HG02571 (cell line): ENCODE measurements around the gene SMARCD2.
"Not testable (repeated sequence)": the region's sequence is repeated elsewhere in the genome, so short reads cannot be mapped to it uniquely, and the experiment has no call there.

Source experiments
- ATAC-seq: cut with Tn5 transposase; IDR thresholded peaks from one replicate; pipeline ENCODE4 v1.9.1; 2021; ENCODE audit warnings: mild to moderate bottlenecking, moderate library complexity; ENCODE audit not compliant: unreplicated experiment

Gene SMARCD2

GRCh38 chr17:63853260-63853659 lies 10.8 kb upstream of the SMARCD2 start:
- ATAC-seq, result no peak

GRCh38 chr17:63850401-63850800 lies 7.9 kb upstream of the SMARCD2 start:
- ATAC-seq, result no peak

- peak; percentile 71 for ATAC-seq
Observed at GRCh38 chr17:63848834-63849689, 6.6 kb upstream of the SMARCD2 start.

- no peak for ATAC-seq
Observed at GRCh38 chr17:63847525-63848249, 5.2 kb upstream of the SMARCD2 start.

GRCh38 chr17:63845509-63845908 lies 3.0 kb upstream of the SMARCD2 start:
- ATAC-seq, result no peak

- no peak for ATAC-seq
Observed at GRCh38 chr17:63843910-63844677, 1.6 kb upstream of the SMARCD2 start.

- not testable (repeated sequence) for ATAC-seq
Observed at GRCh38 chr17:63843387-63843888, 953 bp upstream of the SMARCD2 start.

- ATAC-seq, result peak; percentile 18
Observed at GRCh38 chr17:63842173-63842539, 329 bp downstream of the SMARCD2 start.

- no peak for ATAC-seq
Observed at GRCh38 chr17:63841350-63842172, 924 bp downstream of the SMARCD2 start.

- no peak for ATAC-seq
Observed at GRCh38 chr17:63840591-63841349, 1.7 kb downstream of the SMARCD2 start.

GRCh38 chr17:63838631-63839171 lies 3.8 kb downstream of the SMARCD2 start:
- no peak for ATAC-seq

GRCh38 chr17:63837962-63838600 lies 4.4 kb downstream of the SMARCD2 start:
- ATAC-seq, result no peak

GRCh38 chr17:63837480-63837879 lies 5.0 kb downstream of the SMARCD2 start:
- no peak for ATAC-seq

- no peak for ATAC-seq
Observed at GRCh38 chr17:63836811-63837210, 5.7 kb downstream of the SMARCD2 start.

- no peak for ATAC-seq
Observed at GRCh38 chr17:63835167-63835720, 7.2 kb downstream of the SMARCD2 start.

- ATAC-seq, result no peak
Observed at GRCh38 chr17:63834431-63835166, 7.9 kb downstream of the SMARCD2 start.

- no peak for ATAC-seq
Observed at GRCh38 chr17:63833741-63834373, 8.6 kb downstream of the SMARCD2 start.
